ENCODE data around the gene FNDC1.

GRCh38 chr6:159232751-159233150 is 63.6 kb downstream of the FNDC1 start:
- no peak for TF ChIP-seq SIN3A (IDR thresholded peaks at IDR 0.05; ENCODE audit: borderline replicate concordance, insufficient read depth, low read depth, low read length)
- no peak for TF ChIP-seq CTCF (IDR thresholded peaks at IDR 0.05)
- no peak for TF ChIP-seq POLR2AphosphoS5 (IDR thresholded peaks at IDR 0.05; ENCODE audit: low read depth, low read length)
- TF ChIP-seq TCF7L2 (IDR thresholded peaks at IDR 0.05; ENCODE audit: low read depth, low read length): no peak
